IMR-90 (cell line): ENCODE results near the gene RTP5. TPM values are rescaled to one million over a fixed set of nuclear protein-coding genes. Genes with fewer than 3 reads are reported as not detected.

ENCODE experiments used
- ATAC-seq: fragments of 200-7000 bp; cut with Tn5 transposase; 2 replicates; pipeline ENCODE4 v1.9.1; 2020; ENCODE audit warnings: low read depth, mild to moderate bottlenecking, moderate library complexity
- BruUV-seq: library from RNA; stranded (reverse); fragments of 400-500 nt; replicated peaks from 2 replicates; lab custom pipeline; 2021; lab: Mats Ljungman, UMichigan
- CTCF ChIA-PET: fragments of 300-600 bp; formaldehyde crosslinking; extraction: SDS; loops from one replicate; lab custom pipeline; 2021; ENCODE audit warnings: antibody characterized with exemption; lab: Yijun Ruan, JAX
- POLR2A ChIA-PET: fragments of 300-600 bp; sonication (Branson Sonifier 250); formaldehyde crosslinking; loops from one replicate; lab custom pipeline; 2022; ENCODE audit warnings: antibody characterized with exemption; ENCODE audit not compliant: unreplicated experiment; lab: Charles Lee
- DNase-seq: peaks from one replicate; pipeline ENCODE4 v3.0.0; 2013
- H2AFZ ChIP-seq: replicated peaks from 2 replicates; pipeline ENCODE3; 2013; ENCODE audit warnings: low read length, mild to moderate bottlenecking; ENCODE audit not compliant: poor library complexity
- H2AK5ac ChIP-seq: 2 replicates; pipeline ENCODE4 v1.6.1; 2013; ENCODE audit warnings: low read depth, low read length, inconsistent platforms
- H2AK9ac ChIP-seq: replicated peaks from 2 replicates; pipeline ENCODE3; 2013; ENCODE audit warnings: mild to moderate bottlenecking, low read depth, low read length, moderate library complexity; ENCODE audit not compliant: poor library complexity
- H2BK120ac ChIP-seq: 2 replicates; pipeline ENCODE4 v1.6.1; 2013; ENCODE audit warnings: low read depth, low read length, inconsistent platforms
- H2BK15ac ChIP-seq: 3 replicates; pipeline ENCODE4 v1.6.1; 2013; ENCODE audit warnings: low read depth, low read length, inconsistent platforms
- H2BK20ac ChIP-seq: 2 replicates; pipeline ENCODE4 v1.6.1; 2013; ENCODE audit warnings: low read depth, mild to moderate bottlenecking, inconsistent platforms, low read length, moderate library complexity
- H2BK5ac ChIP-seq: 2 replicates; pipeline ENCODE4 v1.6.1; 2013; ENCODE audit warnings: mild to moderate bottlenecking, low read depth, low read length, inconsistent platforms; ENCODE audit not compliant: poor library complexity, severe bottlenecking
- H3K14ac ChIP-seq: replicated peaks from 2 replicates; pipeline ENCODE4 v1.6.1; 2013; ENCODE audit warnings: low read depth, low read length, inconsistent platforms
- H3K18ac ChIP-seq: 2 replicates; pipeline ENCODE4 v1.6.1; 2013; ENCODE audit warnings: low read depth, low read length, control low read depth
- H3K23ac ChIP-seq: 2 replicates; pipeline ENCODE4 v1.6.1; 2013; ENCODE audit warnings: low read depth, low read length, inconsistent platforms
- H3K27ac ChIP-seq: 2 replicates; pipeline ENCODE4 v1.5.1; 2013; ENCODE audit warnings: mild to moderate bottlenecking, control low read depth, low read length; ENCODE audit not compliant: insufficient read depth
- H3K27me3 ChIP-seq: 2 replicates; pipeline ENCODE4 v1.6.1; 2013; ENCODE audit warnings: low read length; ENCODE audit not compliant: control insufficient read depth, insufficient read depth
- H3K36me3 ChIP-seq: 2 replicates; pipeline ENCODE4 v1.6.1; 2013; ENCODE audit warnings: low read length, mixed read lengths; ENCODE audit not compliant: control insufficient read depth, insufficient read depth
- H3K4ac ChIP-seq: 2 replicates; pipeline ENCODE4 v1.6.1; 2013; ENCODE audit warnings: low read depth, low read length, inconsistent platforms
- H3K4me1 ChIP-seq: 2 replicates; pipeline ENCODE4 v1.6.1; 2013; ENCODE audit warnings: low read length, mixed read lengths; ENCODE audit not compliant: control insufficient read depth, insufficient read depth
- H3K4me2 ChIP-seq: 2 replicates; pipeline ENCODE4 v1.6.1; 2013; ENCODE audit warnings: low read depth, mild to moderate bottlenecking, control low read depth, low read length, moderate library complexity
- H3K4me3 ChIP-seq: 2 replicates; pipeline ENCODE4 v1.5.1; 2013; ENCODE audit warnings: low read depth, mild to moderate bottlenecking, control low read depth, low read length, moderate library complexity; ENCODE audit not compliant: insufficient read depth
- H3K56ac ChIP-seq: 2 replicates; pipeline ENCODE4 v1.6.1; 2013; ENCODE audit warnings: low read length, inconsistent platforms; ENCODE audit not compliant: insufficient read depth; ENCODE audit errors: extremely low read depth
- H3K79me1 ChIP-seq, 2 experiments: 2 replicates each; pipeline ENCODE4 v1.6.1; 2013; ENCODE audit warnings: low read length in 2 of 2, inconsistent platforms in 1 of 2, low read depth in 1 of 2
- H3K9ac ChIP-seq: 2 replicates; pipeline ENCODE4 v1.6.1; 2013; ENCODE audit warnings: low read depth, low read length, control low read depth
- H3K9me1 ChIP-seq: 2 replicates; pipeline ENCODE4 v1.6.1; 2013; ENCODE audit warnings: low read length, inconsistent platforms; ENCODE audit not compliant: insufficient read depth
- H3K9me3 ChIP-seq: 2 replicates; pipeline ENCODE4 v1.6.1; 2013; ENCODE audit warnings: low read length; ENCODE audit not compliant: control insufficient read depth, insufficient read depth
- H4K20me1 ChIP-seq: 2 replicates; pipeline ENCODE4 v1.6.1; 2013; ENCODE audit warnings: low read length, inconsistent platforms; ENCODE audit not compliant: insufficient read depth
- H4K5ac ChIP-seq: 2 replicates; pipeline ENCODE4 v1.6.1; 2013; ENCODE audit warnings: mild to moderate bottlenecking, low read depth, low read length, control low read depth
- H4K8ac ChIP-seq, 2 experiments: 2 replicates each; pipeline ENCODE4 v1.6.1; 2013; ENCODE audit warnings: low read depth in 2 of 2, low read length in 2 of 2, control low read depth in 1 of 2, inconsistent platforms in 1 of 2
- H4K91ac ChIP-seq: 2 replicates; pipeline ENCODE4 v1.6.1; 2013; ENCODE audit warnings: low read depth, low read length, inconsistent platforms; ENCODE audit not compliant: insufficient read depth
- CEBPB ChIP-seq: IDR thresholded peaks from 2 replicates; pipeline ENCODE4 v1.6.1; 2012; ENCODE audit warnings: low read depth, low read length, improper control_type of control experiment
- CHD1 ChIP-seq: IDR thresholded peaks from 2 replicates; pipeline ENCODE4 v1.6.1; 2012; ENCODE audit warnings: low read depth, low read length, improper control_type of control experiment
- CTCF ChIP-seq: conservative IDR thresholded peaks from 2 replicates; pipeline ENCODE4 v1.5.1; 2012; ENCODE audit warnings: mild to moderate bottlenecking, low read depth, low read length, improper control_type of control experiment
- MAFK ChIP-seq: IDR thresholded peaks from 2 replicates; pipeline ENCODE4 v1.6.1; 2012; ENCODE audit warnings: low read depth, low read length, improper control_type of control experiment
- MAZ ChIP-seq: IDR thresholded peaks from 2 replicates; pipeline ENCODE4 v1.6.1; 2012; ENCODE audit warnings: low read depth, mild to moderate bottlenecking, low read length, improper control_type of control experiment, moderate library complexity, borderline replicate concordance
- MXI1 ChIP-seq: IDR thresholded peaks from 2 replicates; pipeline ENCODE4 v1.6.1; 2012; ENCODE audit warnings: low read depth, mild to moderate bottlenecking, low read length, moderate library complexity, borderline replicate concordance
- NFE2L2 ChIP-seq: fragments of 150-350 bp; IDR thresholded peaks from 2 replicates; pipeline ENCODE4 v1.6.1; 2016; ENCODE audit warnings: low read depth, mild to moderate bottlenecking, low read length
- POLR2A ChIP-seq: IDR thresholded peaks from 2 replicates; pipeline ENCODE4 v1.6.1; 2012; ENCODE audit warnings: mild to moderate bottlenecking, low read depth, low read length
- RAD21 ChIP-seq: IDR thresholded peaks from 2 replicates; pipeline ENCODE4 v1.6.1; 2012; ENCODE audit warnings: low read length, improper control_type of control experiment
- RCOR1 ChIP-seq: IDR thresholded peaks from 2 replicates; pipeline ENCODE4 v1.6.1; 2012; ENCODE audit warnings: mild to moderate bottlenecking, low read length, improper control_type of control experiment; ENCODE audit not compliant: insufficient replicate concordance
- RFX5 ChIP-seq: IDR thresholded peaks from 2 replicates; pipeline ENCODE4 v1.8.0; 2012; ENCODE audit warnings: low read depth, mild to moderate bottlenecking, low read length, moderate library complexity
- SMC3 ChIP-seq: fragments of 150-350 bp; IDR thresholded peaks from 2 replicates; pipeline ENCODE4 v1.6.1; 2016; ENCODE audit warnings: low read depth, mild to moderate bottlenecking, antibody characterized with exemption, low read length, moderate library complexity
- WGBS, 2 experiments: methylation state at CpG; one replicate each; pipeline versions ENCODE4 v1.1.5 to v1.1.7; 2013; ENCODE audit warnings: missing lambda C conversion rate in 2 of 2; ENCODE audit not compliant: insufficient read length in 1 of 2; ENCODE audit errors: extremely low coverage in 2 of 2; 5-methylcytosine and 5-hydroxymethylcytosine counted together
- dilution Hi-C: fragments of 300-500 bp; cut with HindIII; formaldehyde crosslinking; loops from one replicate; pipeline ENCODE4 v1.14.3; 2018; ENCODE audit warnings: low sequenced_read_pairs; ENCODE audit not compliant: unreplicated experiment
- in situ Hi-C: fragments of 300-500 bp; cut with MboI; formaldehyde crosslinking; loops from 3 replicates; pipeline ENCODE4 v1.14.3; 2019; ENCODE audit warnings: low sequenced_read_pairs, inconsistent platforms, mixed read lengths
- intact Hi-C: fragments of 100-400 bp; cut with micrococcal nuclease; formaldehyde crosslinking; loops from 2 replicates; pipeline ENCODE4 v1.10.0; 2022
- polyA plus RNA-seq, 3 experiments: library from polyadenylated mRNA; depleted of rRNA; stranded (reverse); fragments of >200 nt; gene quantifications; 2 replicates each; pipeline ENCODE4 v1.2.3, GENCODE V29; 2012; ENCODE audit warnings: low replicate concordance in 1 of 3
- total RNA-seq: library from RNA; depleted of rRNA; stranded (reverse); fragments of >200 nt; gene quantifications from 2 replicates; pipeline ENCODE4 v1.2.3, GENCODE V29; 2012

RTP5 gene
- total and polyA plus RNA-seq, 2 of the 4 experiments (the other 2 are of a cell fraction), result not detected

DNA sequence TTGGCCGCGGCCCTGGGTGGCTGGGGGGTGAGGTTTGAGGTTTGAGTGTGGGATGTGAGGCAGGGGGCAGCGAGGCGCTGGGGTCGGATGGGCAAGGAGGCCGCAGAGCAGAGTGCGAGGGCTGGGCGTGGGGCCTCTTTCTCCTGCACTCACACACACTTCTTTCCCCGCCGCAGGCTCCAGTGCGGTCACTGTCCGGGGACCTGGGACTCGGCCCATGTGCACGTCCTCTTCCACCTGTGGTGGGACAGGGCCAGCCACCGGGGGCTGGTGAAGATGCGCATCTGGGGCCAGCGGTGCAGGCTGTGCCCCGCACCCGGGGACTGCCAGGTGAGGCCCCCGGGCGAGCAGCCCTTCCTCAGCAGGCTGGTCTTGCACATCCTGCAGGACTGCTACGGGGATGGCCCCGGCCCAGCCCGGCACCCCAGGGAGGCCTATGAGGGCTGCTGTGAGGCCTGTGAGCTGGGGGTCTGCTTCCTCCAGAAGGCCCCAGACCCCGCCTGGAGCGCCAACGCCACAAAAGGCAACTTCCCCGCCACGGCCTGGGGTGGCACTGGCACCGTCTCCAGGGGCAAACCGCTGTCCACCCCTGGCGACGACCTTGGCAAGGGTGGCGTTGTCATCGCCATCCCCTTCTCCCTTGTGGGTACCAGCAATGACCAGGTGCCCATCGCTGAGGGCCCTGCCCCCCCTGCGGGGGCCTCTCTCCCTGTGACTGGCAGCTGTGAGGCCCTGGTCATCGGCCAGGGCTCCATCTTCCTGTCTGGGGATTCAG is 2.2 kb downstream of the RTP5 start (continued):
- TF ChIP-seq RFX5, result no peak

DNA sequence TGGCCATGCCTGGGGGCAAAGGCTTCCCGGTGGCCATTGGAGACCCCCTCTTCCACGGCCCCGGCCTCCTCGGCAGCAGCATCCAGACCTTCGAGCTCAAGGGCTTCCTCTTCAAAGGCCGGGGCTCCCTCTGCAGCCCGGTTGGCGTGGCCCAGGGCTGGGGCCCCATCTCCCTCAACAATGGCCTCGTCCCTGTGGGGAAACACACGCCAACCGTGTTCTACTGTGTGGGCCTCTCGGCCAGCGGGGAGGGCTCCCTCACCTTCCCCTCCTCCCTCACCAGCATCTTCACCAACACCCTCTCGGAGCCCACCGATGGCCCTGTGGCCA is 2.7 kb downstream of the RTP5 start:
- Histone ChIP-seq H3K9me3 (no peaks in the 10 kb centered on the region), H2BK5ac (no peak overlapping the region), H3K56ac (no peak overlapping the region), H2BK15ac (no peak overlapping the region), H3K79me1 (no peaks in the 10 kb centered on the region), H2AK9ac (no peak overlapping the region), H3K4me1 (no peaks in the 10 kb centered on the region; the same call in 1 of the 2 replicates), H3K4me2 (no peak overlapping the region), H3K4ac (no peak overlapping the region), H3K27ac (no peak overlapping the region), H3K4me3 (no peak overlapping the region), H2BK20ac (no peak overlapping the region), H3K18ac (no peak overlapping the region), H3K23ac (no peak overlapping the region), H3K9me1 (no peaks in the 10 kb centered on the region), H4K8ac (no peak overlapping the region), H2AFZ (no peak overlapping the region), H3K14ac (no peak overlapping the region), H4K5ac (no peak overlapping the region), H4K91ac (no peak overlapping the region), H3K9ac (no peak overlapping the region), H2AK5ac (no peak overlapping the region), H3K27me3 (peaks cover 30% of the 10 kb centered on the region), H4K20me1 (no peaks in the 10 kb centered on the region), H2BK120ac (no peak overlapping the region), H3K36me3 (no peaks in the 10 kb centered on the region)
- no TSS peak for BruUV-seq
- 89% methylated on average over 3 of the region's 15 CpGs; no CpG with 5 or more reads in 1 of the 2 experiments for WGBS, 2 experiments
- dilution Hi-C loops (no loop called here), intact Hi-C loops (loop anchor here (10.0 kb wide), 1 partner anchor 167 kb away; the partner anchor contains the start of gene ING5), in situ Hi-C loops (no loop called here)
- no peak for DNase-seq
- no peak for ATAC-seq
- TF ChIP-seq RFX5, result no peak
- no peak for TF ChIP-seq CHD1
- no peak for TF ChIP-seq CTCF
- no peak for TF ChIP-seq POLR2A
- TF ChIP-seq RAD21, result no peak
- no peak for TF ChIP-seq MAZ
- no peak for TF ChIP-seq SMC3
- no peak for TF ChIP-seq RCOR1
- no peak for TF ChIP-seq MXI1
- TF ChIP-seq NFE2L2, result no peak
- TF ChIP-seq MAFK, result no peak
- no peak for TF ChIP-seq CEBPB
- POLR2A ChIA-PET, result no interaction called here
- CTCF ChIA-PET, result no interaction called here
